ENCODE data around the gene SFXN3.

DNA sequence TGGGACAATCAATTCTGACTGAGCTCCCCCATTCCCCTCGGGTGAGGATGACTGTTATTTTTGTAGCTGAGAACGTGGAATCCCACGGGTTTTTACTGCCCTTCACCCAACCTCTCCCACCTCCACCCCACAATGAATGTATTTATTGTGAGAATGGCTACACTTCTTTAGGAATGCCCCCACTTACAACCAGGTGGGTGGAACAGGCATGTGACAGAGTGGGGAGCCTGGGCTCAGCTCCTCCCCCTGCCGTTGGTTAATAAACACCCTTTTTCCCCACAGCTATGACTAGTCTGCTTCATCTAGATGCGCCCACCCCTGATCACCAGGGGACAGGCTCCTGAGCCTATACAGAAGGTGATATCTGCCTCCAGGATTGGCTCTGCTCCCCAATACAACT lies 45.7 kb upstream of the SFXN3 start:
- no peak for TF ChIP-seq POLR2A (IDR thresholded peaks at IDR 0.05)
- TF ChIP-seq, protein P1, sequence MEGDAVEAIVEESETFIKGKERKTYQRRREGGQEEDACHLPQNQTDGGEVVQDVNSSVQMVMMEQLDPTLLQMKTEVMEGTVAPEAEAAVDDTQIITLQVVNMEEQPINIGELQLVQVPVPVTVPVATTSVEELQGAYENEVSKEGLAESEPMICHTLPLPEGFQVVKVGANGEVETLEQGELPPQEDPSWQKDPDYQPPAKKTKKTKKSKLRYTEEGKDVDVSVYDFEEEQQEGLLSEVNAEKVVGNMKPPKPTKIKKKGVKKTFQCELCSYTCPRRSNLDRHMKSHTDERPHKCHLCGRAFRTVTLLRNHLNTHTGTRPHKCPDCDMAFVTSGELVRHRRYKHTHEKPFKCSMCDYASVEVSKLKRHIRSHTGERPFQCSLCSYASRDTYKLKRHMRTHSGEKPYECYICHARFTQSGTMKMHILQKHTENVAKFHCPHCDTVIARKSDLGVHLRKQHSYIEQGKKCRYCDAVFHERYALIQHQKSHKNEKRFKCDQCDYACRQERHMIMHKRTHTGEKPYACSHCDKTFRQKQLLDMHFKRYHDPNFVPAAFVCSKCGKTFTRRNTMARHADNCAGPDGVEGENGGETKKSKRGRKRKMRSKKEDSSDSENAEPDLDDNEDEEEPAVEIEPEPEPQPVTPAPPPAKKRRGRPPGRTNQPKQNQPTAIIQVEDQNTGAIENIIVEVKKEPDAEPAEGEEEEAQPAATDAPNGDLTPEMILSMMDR (IDR thresholded peaks at IDR 0.05), result no peak

Data from heart left ventricle (tissue), 13 donors.